ENCODE data around the gene CALM1.

The CALM1 gene

DNA sequence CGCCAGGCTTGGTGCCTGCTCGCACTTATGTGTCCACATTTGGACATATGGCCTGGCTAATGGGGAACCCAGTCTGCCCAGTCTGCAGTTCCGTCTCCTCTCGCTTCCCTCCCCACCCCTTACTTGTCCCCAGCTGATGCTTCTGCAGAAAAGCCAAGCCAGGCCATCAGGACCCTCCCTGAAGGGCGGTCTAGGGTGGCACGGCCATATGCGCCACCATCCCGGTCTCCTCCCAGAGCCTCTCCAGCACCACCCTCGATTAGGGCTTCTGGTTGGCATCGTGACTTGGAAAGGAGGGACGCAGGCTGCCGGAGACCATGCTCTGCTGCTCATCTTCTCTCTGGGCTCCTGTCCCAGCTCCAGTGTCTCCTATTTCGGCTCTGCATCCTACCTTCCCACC is 54.6 kb downstream of the CALM1 start:
- CTCF ChIA-PET: no interaction called here
- DNase-seq (ENCODE audit: extremely low spot score): no peak
- TF ChIP-seq, protein P1, sequence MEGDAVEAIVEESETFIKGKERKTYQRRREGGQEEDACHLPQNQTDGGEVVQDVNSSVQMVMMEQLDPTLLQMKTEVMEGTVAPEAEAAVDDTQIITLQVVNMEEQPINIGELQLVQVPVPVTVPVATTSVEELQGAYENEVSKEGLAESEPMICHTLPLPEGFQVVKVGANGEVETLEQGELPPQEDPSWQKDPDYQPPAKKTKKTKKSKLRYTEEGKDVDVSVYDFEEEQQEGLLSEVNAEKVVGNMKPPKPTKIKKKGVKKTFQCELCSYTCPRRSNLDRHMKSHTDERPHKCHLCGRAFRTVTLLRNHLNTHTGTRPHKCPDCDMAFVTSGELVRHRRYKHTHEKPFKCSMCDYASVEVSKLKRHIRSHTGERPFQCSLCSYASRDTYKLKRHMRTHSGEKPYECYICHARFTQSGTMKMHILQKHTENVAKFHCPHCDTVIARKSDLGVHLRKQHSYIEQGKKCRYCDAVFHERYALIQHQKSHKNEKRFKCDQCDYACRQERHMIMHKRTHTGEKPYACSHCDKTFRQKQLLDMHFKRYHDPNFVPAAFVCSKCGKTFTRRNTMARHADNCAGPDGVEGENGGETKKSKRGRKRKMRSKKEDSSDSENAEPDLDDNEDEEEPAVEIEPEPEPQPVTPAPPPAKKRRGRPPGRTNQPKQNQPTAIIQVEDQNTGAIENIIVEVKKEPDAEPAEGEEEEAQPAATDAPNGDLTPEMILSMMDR (IDR thresholded peaks at IDR 0.05; ENCODE audit: control extremely low read depth, extremely low read depth, low read depth, missing control alignments): no peak
- POLR2A ChIA-PET: no interaction called here

DNA sequence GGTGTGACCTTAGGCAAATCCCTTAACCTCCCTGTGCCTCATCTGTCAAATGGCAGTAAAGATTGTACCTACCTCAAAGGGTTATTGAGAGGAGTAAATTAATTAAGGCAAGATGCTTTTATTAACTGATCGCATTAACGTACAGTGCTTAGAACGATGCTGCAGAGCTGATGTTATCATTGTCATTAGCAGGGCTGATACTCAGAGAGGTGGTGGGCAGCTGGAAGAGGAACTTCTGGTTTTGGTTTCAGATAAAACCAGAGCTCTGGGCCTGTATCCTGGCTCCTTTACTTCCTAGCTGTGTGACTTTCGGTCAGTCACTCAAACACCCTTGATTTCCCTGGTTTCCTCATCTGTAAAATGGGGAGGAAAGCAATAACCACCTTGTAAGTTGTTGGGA is 55.1 kb downstream of the CALM1 start:
- TF ChIP-seq, protein P1 (IDR thresholded peaks at IDR 0.05; ENCODE audit: control extremely low read depth, extremely low read depth, low read depth, missing control alignments): no peak
- CTCF ChIA-PET: no interaction called here
- DNase-seq (ENCODE audit: extremely low spot score): no peak
- POLR2A ChIA-PET: no interaction called here

DNA sequence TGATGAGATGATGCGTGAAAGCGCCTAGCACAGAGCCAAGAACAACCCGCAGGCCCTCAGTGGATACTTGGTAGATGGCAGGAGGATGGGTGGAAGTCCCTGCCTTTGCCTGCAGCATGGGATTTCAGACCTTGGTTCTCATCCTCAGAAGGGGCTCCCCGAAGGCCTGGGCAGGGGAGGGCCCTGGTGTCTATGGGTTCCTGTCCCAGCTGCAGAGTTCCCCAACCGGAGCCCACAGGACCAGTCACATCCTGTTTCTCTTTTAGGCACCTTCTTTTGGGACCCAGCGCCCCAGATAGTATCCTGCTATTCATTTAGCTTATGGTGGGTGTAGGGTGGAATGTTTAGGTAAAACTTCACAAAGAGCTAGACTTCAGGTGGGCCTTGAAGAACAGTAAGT is 55.5 kb downstream of the CALM1 start:
- TF ChIP-seq, protein P1 (IDR thresholded peaks at IDR 0.05; ENCODE audit: control extremely low read depth, extremely low read depth, low read depth, missing control alignments): no peak
- ChIA-PET POLR2A (no interaction called here), CTCF (no interaction called here)
- no peak for DNase-seq (ENCODE audit: extremely low spot score)

DNA sequence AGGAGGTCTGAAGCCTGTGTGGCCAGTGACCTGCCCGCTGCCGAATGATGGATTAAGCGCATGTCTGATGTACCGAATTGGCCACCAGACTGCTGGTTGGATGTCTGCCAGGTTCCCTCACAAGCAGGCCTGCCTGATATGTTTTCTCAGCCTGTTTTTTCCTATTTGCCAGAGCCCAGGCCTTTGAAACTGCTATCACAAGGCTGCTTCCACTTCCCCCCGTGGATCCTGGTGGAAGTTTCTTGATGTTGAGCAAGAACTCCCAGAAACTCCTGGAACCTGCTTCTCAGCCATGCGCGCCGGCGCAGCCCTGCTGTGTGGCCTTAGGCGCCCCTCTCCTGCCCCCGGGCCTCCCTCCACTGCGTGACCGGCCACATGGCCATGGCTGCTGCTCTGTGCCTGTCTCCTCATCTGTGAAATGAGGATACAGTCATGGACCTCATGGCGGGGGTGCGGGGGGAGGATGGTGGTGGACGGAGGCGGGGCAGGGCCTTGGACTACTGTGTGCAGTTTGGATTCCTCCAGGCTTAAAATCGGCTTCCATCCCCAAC is 56.6 kb downstream of the CALM1 start:
- TF ChIP-seq, protein P1 (IDR thresholded peaks at IDR 0.05; ENCODE audit: control extremely low read depth, extremely low read depth, low read depth, missing control alignments): no peak
- no peak for DNase-seq (ENCODE audit: extremely low spot score)
- ChIA-PET CTCF (no interaction called here), POLR2A (no interaction called here)

DNA sequence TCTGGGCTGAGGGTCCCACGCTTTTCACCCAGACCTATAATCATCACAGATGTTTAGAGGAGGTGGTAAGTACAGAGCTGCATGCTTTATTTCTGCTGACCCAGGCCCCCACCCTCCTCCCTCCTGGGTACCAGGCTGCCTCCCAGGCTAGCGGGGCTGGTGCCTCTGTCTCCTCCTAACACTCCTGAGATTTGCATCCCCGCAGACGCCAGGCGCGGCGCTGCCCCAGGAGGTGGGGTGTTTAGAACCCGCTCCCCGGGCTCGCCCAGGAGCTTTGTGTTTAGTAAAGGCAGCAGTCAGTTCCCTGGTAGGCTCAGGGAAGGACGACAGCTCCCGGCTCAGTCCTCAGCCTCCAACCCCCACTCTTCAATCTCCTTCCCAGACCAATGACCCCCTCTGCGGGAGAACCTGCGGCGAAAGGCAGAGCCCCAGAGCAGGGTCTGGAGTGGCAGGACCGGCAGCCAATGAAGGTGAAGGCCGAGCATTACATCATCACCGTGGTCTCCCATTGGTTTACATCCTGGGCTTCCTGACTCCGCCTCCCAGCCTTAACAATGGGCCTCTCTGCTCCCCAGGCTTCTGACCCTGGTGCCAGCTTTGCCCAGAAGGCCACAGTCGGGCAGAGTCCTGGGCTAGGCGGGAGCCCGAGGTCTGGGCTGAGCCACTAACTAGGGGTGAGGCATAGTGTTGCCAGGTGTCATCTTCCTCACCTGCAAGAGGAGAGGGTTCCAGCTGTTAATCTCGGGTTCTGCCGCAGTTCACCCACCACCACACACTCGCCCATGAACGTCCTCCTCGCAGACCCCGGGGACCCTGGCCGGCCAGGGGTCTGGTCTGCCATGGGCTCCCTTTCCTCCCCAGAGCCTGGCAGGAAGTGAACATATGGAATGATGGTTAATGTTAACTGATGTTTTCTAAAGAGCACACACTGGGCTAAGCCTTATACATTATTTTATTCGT is 57.5 kb downstream of the CALM1 start:
- TF ChIP-seq, protein P1 (IDR thresholded peaks at IDR 0.05; ENCODE audit: control extremely low read depth, extremely low read depth, low read depth, missing control alignments): no peak
- POLR2A ChIA-PET: no interaction called here
- CTCF ChIA-PET: interaction anchor here (1.1 to 1.2 kb wide), 2 partner anchors 12 kb away, joined by 3 read pairs; no protein-coding TSS in a partner anchor
- no peak for DNase-seq (ENCODE audit: extremely low spot score)

DNA sequence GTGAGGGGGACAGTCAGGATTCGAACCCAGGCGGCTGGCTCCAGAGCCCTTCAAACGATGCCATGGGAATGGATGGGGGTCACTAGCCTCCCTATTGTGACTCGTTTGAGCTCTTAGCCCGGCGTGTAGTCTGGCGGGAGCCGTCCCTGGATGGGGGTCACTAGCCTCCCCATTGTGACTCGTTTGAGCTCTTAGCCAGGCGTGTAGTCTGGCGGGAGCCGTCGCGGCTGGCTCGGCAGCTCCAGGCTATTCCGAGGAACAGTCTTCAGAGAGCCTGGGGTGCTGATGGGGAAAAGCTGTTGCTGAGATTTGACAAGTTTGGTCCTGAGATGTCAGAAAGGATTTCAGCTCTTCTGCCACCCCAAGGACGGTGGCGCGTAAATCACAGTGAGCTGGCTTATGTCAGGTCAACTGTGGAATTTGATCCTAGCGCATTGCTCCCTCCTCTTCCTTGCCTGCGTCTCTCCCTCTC is 58.3 kb downstream of the CALM1 start:
- TF ChIP-seq, protein P1 (IDR thresholded peaks at IDR 0.05; ENCODE audit: control extremely low read depth, extremely low read depth, low read depth, missing control alignments): no peak
- ChIA-PET CTCF (interaction anchor here (1.1 to 1.2 kb wide), 2 partner anchors 12 to 13 kb away, joined by 3 read pairs; no protein-coding TSS in a partner anchor), POLR2A (no interaction called here)
- DNase-seq (ENCODE audit: extremely low spot score): peak; percentile 6

Data from GM10248 (cell line).